ENCODE data around the gene HK3. TPM values are rescaled to one million over a fixed set of nuclear protein-coding genes. Genes with fewer than 3 reads are reported as not detected.

Gene HK3
- total RNA-seq, 1 experiment from 2014 or later: 0.17 TPM

DNA sequence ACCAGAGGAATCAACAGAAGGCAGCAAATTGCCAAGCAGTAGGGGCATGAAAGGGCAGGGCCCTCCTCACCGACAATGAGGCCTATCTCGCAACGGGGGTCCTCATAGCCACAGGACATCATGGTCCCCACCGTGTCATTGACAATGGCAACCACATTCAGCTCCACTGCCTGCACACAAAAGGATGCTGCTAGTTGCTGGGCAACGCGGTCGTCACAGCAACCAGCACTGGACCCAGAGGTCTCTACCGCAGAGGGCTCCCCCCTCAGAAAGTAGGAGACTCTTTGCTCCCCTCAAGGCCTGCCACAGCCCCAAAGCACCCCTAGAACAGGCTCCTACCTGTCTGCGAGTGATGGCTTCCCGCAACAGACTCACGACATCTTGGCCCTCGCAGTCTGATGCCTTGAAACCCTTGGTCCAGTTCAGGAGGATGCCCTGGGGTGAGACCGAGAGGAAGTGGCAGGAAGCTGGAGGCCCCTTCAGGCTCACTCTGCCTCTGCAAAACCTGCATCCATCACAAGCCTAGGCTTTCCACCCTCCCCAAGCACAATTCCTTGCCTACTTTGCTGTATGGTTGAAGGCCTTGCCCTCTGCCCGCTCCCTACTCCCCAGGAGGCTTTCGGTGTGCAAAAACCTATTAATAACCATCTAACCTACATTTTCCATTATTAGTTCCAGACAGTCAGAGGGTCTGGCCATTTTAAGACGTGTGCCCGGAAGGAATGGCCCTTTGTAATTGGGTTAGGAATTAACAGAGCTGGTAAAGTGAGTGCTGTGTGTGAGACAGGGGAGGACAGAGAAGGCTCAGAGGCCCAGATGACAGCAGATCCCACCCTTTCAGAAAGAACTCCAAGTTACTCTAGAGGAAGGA, 15.2 kb downstream of the HK3 start:
- no peaks in the 10 kb centered on the region for H3K9me3 Mint-ChIP-seq
- no peaks in the 10 kb centered on the region for H3K4me1 Mint-ChIP-seq
- H3K27me3 Mint-ChIP-seq (ENCODE audit: low read depth): no peaks in the 10 kb centered on the region
- H3K36me3 Mint-ChIP-seq: no peaks in the 10 kb centered on the region
- ChIA-PET POLR2A (no interaction called here), CTCF (interaction anchor here (1.0 to 2.1 kb wide), 3 partner anchors 9 to 223 kb away, joined by 3 to 12 read pairs (median 8); no protein-coding TSS in a partner anchor)
- no peak overlapping the region for H3K4me3 Mint-ChIP-seq
- TF ChIP-seq NFYB (CRISPR knock-in tag; conservative IDR thresholded peaks at IDR 0.05; ENCODE audit: low read depth) (no peak), NFE2L1 (CRISPR knock-in tag; IDR thresholded peaks at IDR 0.05) (no peak), ETV6 (CRISPR knock-in tag; IDR thresholded peaks at IDR 0.05) (no peak), GTF2I (CRISPR knock-in tag; conservative IDR thresholded peaks at IDR 0.05) (no peak), NR2C2 (CRISPR knock-in tag; IDR thresholded peaks at IDR 0.05) (no peak), MXD4 (CRISPR knock-in tag; IDR thresholded peaks at IDR 0.05; ENCODE audit: borderline replicate concordance) (no peak), OVOL2 (CRISPR knock-in tag; IDR thresholded peaks at IDR 0.05; ENCODE audit: borderline replicate concordance) (no peak), AFF4 (CRISPR knock-in tag; IDR thresholded peaks at IDR 0.05; ENCODE audit: borderline replicate concordance) (no peak), ZNF416 (CRISPR knock-in tag; IDR thresholded peaks at IDR 0.05) (no peak), RELA (CRISPR knock-in tag; IDR thresholded peaks at IDR 0.05; ENCODE audit: borderline replicate concordance) (no peak)
- TF ChIP-seq, protein P1, sequence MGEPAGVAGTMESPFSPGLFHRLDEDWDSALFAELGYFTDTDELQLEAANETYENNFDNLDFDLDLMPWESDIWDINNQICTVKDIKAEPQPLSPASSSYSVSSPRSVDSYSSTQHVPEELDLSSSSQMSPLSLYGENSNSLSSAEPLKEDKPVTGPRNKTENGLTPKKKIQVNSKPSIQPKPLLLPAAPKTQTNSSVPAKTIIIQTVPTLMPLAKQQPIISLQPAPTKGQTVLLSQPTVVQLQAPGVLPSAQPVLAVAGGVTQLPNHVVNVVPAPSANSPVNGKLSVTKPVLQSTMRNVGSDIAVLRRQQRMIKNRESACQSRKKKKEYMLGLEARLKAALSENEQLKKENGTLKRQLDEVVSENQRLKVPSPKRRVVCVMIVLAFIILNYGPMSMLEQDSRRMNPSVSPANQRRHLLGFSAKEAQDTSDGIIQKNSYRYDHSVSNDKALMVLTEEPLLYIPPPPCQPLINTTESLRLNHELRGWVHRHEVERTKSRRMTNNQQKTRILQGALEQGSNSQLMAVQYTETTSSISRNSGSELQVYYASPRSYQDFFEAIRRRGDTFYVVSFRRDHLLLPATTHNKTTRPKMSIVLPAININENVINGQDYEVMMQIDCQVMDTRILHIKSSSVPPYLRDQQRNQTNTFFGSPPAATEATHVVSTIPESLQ (CRISPR knock-in tag; IDR thresholded peaks at IDR 0.05): no peak
- TF ChIP-seq, protein P2, sequence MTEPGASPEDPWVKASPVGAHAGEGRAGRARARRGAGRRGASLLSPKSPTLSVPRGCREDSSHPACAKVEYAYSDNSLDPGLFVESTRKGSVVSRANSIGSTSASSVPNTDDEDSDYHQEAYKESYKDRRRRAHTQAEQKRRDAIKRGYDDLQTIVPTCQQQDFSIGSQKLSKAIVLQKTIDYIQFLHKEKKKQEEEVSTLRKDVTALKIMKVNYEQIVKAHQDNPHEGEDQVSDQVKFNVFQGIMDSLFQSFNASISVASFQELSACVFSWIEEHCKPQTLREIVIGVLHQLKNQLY (CRISPR knock-in tag; IDR thresholded peaks at IDR 0.05): no peak
- TF ChIP-seq, protein P3, sequence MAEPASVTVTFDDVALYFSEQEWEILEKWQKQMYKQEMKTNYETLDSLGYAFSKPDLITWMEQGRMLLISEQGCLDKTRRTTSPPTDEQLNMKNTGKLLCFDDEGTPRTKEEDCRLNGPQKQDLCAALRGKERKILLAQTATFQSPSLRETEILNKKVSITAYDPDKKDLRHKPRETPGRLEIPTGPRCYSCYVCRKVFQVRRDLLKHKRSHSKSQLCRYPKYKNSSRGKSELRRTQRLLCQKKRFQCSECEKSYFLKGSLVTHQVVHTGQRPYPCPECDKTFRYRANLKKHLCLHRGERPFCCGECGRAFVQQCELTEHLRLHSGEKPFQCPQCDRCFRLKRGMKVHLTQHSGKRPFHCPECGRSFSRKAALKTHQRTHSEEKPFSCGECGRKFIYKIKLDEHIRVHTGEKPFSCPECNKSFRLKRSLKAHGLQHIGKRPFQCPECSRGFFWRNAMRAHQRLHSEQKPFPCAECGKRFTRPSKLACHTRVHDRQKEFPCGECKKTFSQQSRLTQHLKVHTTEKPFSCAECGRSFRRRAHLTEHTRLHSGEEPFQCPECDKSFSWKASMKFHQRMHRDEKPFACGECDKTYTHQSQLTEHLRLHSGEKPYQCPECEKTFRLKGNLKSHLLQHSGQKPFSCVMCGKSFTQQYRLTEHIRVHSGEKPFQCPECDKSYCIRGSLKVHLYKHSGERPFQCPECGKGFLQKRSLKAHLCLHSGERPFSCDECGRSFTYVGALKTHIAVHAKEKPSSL (CRISPR knock-in tag; conservative IDR thresholded peaks at IDR 0.05): no peak
- no peak for ATAC-seq
- no peak for DNase-seq (ENCODE audit: low spot score)
- H3K27ac Mint-ChIP-seq: no peak overlapping the region

DNA sequence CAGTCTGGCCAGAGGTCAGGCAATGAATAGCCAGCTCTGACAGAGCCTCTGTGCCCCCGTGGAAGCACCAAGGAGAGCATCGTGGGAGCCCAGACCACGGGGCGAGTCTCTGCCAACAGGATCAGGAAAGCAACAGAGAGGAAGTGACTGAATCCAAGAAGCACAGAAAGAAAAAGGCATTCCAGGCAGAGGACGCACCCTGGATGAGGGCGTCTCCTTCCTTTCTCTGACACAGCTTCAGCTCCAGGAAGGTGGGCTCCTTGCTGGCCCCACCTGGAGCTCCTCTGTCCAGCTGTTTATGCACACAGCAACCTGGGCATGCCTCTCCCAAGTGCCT, 16.6 kb downstream of the HK3 start:
- ChIA-PET POLR2A (no interaction called here), CTCF (interaction anchor here (1.1 to 2.1 kb wide), 2 partner anchors 222 kb away, joined by 9 to 12 read pairs; no protein-coding TSS in a partner anchor)
- H3K4me1 Mint-ChIP-seq: no peaks in the 10 kb centered on the region
- H3K27me3 Mint-ChIP-seq (ENCODE audit: low read depth): no peaks in the 10 kb centered on the region
- TF ChIP-seq, protein P4, sequence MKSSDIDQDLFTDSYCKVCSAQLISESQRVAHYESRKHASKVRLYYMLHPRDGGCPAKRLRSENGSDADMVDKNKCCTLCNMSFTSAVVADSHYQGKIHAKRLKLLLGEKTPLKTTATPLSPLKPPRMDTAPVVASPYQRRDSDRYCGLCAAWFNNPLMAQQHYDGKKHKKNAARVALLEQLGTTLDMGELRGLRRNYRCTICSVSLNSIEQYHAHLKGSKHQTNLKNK (CRISPR knock-in tag; IDR thresholded peaks at IDR 0.05): no peak
- no peak for TF ChIP-seq TP53 (CRISPR knock-in tag; IDR thresholded peaks at IDR 0.05)
- no peak for TF ChIP-seq CREB1 (CRISPR knock-in tag; IDR thresholded peaks at IDR 0.05)
- TF ChIP-seq FOXK1 (CRISPR knock-in tag; IDR thresholded peaks at IDR 0.05): no peak
- TF ChIP-seq HMGXB4 (CRISPR knock-in tag; IDR thresholded peaks at IDR 0.05): no peak
- ATAC-seq: no peak
- H3K27ac Mint-ChIP-seq: no peak overlapping the region
- H3K9me3 Mint-ChIP-seq: no peaks in the 10 kb centered on the region
- DNase-seq (ENCODE audit: low spot score): no peak
- no peak overlapping the region for H3K4me3 Mint-ChIP-seq
- H3K36me3 Mint-ChIP-seq: no peaks in the 10 kb centered on the region

All from WTC11 (cell line).